IMR-90 (cell line): ENCODE results near the gene BLOC1S5. TPM values are rescaled to one million over a fixed set of nuclear protein-coding genes. Genes with fewer than 3 reads are reported as not detected.

Experiments
- ATAC-seq: fragments of 200-7000 bp; cut with Tn5 transposase; 2 replicates; pipeline ENCODE4 v1.9.1; 2020; ENCODE audit warnings: low read depth, mild to moderate bottlenecking, moderate library complexity
- BruUV-seq: library from RNA; stranded (reverse); fragments of 400-500 nt; replicated peaks from 2 replicates; lab custom pipeline; 2021; lab: Mats Ljungman, UMichigan
- CTCF ChIA-PET: fragments of 300-600 bp; formaldehyde crosslinking; extraction: SDS; loops from one replicate; lab custom pipeline; 2021; ENCODE audit warnings: antibody characterized with exemption; lab: Yijun Ruan, JAX
- POLR2A ChIA-PET: fragments of 300-600 bp; sonication (Branson Sonifier 250); formaldehyde crosslinking; loops from one replicate; lab custom pipeline; 2022; ENCODE audit warnings: antibody characterized with exemption; ENCODE audit not compliant: unreplicated experiment; lab: Charles Lee
- DNase-seq: peaks from one replicate; pipeline ENCODE4 v3.0.0; 2013
- H2AFZ ChIP-seq: replicated peaks from 2 replicates; pipeline ENCODE3; 2013; ENCODE audit warnings: low read length, mild to moderate bottlenecking; ENCODE audit not compliant: poor library complexity
- H2AK5ac ChIP-seq: 2 replicates; pipeline ENCODE4 v1.6.1; 2013; ENCODE audit warnings: low read depth, low read length, inconsistent platforms
- H2AK9ac ChIP-seq: replicated peaks from 2 replicates; pipeline ENCODE3; 2013; ENCODE audit warnings: mild to moderate bottlenecking, low read depth, low read length, moderate library complexity; ENCODE audit not compliant: poor library complexity
- H2BK120ac ChIP-seq: 2 replicates; pipeline ENCODE4 v1.6.1; 2013; ENCODE audit warnings: low read depth, low read length, inconsistent platforms
- H2BK15ac ChIP-seq: 3 replicates; pipeline ENCODE4 v1.6.1; 2013; ENCODE audit warnings: low read depth, low read length, inconsistent platforms
- H2BK20ac ChIP-seq: 2 replicates; pipeline ENCODE4 v1.6.1; 2013; ENCODE audit warnings: low read depth, mild to moderate bottlenecking, inconsistent platforms, low read length, moderate library complexity
- H2BK5ac ChIP-seq: 2 replicates; pipeline ENCODE4 v1.6.1; 2013; ENCODE audit warnings: mild to moderate bottlenecking, low read depth, low read length, inconsistent platforms; ENCODE audit not compliant: poor library complexity, severe bottlenecking
- H3K14ac ChIP-seq: replicated peaks from 2 replicates; pipeline ENCODE4 v1.6.1; 2013; ENCODE audit warnings: low read depth, low read length, inconsistent platforms
- H3K18ac ChIP-seq: 2 replicates; pipeline ENCODE4 v1.6.1; 2013; ENCODE audit warnings: low read depth, low read length, control low read depth
- H3K23ac ChIP-seq: 2 replicates; pipeline ENCODE4 v1.6.1; 2013; ENCODE audit warnings: low read depth, low read length, inconsistent platforms
- H3K27ac ChIP-seq: 2 replicates; pipeline ENCODE4 v1.5.1; 2013; ENCODE audit warnings: mild to moderate bottlenecking, control low read depth, low read length; ENCODE audit not compliant: insufficient read depth
- H3K27me3 ChIP-seq: 2 replicates; pipeline ENCODE4 v1.6.1; 2013; ENCODE audit warnings: low read length; ENCODE audit not compliant: control insufficient read depth, insufficient read depth
- H3K36me3 ChIP-seq: 2 replicates; pipeline ENCODE4 v1.6.1; 2013; ENCODE audit warnings: low read length, mixed read lengths; ENCODE audit not compliant: control insufficient read depth, insufficient read depth
- H3K4ac ChIP-seq: 2 replicates; pipeline ENCODE4 v1.6.1; 2013; ENCODE audit warnings: low read depth, low read length, inconsistent platforms
- H3K4me1 ChIP-seq: 2 replicates; pipeline ENCODE4 v1.6.1; 2013; ENCODE audit warnings: low read length, mixed read lengths; ENCODE audit not compliant: control insufficient read depth, insufficient read depth
- H3K4me2 ChIP-seq: 2 replicates; pipeline ENCODE4 v1.6.1; 2013; ENCODE audit warnings: low read depth, mild to moderate bottlenecking, control low read depth, low read length, moderate library complexity
- H3K4me3 ChIP-seq: 2 replicates; pipeline ENCODE4 v1.5.1; 2013; ENCODE audit warnings: low read depth, mild to moderate bottlenecking, control low read depth, low read length, moderate library complexity; ENCODE audit not compliant: insufficient read depth
- H3K56ac ChIP-seq: 2 replicates; pipeline ENCODE4 v1.6.1; 2013; ENCODE audit warnings: low read length, inconsistent platforms; ENCODE audit not compliant: insufficient read depth; ENCODE audit errors: extremely low read depth
- H3K79me1 ChIP-seq, 2 experiments: 2 replicates each; pipeline ENCODE4 v1.6.1; 2013; ENCODE audit warnings: low read length in 2 of 2, inconsistent platforms in 1 of 2, low read depth in 1 of 2
- H3K9ac ChIP-seq: 2 replicates; pipeline ENCODE4 v1.6.1; 2013; ENCODE audit warnings: low read depth, low read length, control low read depth
- H3K9me1 ChIP-seq: 2 replicates; pipeline ENCODE4 v1.6.1; 2013; ENCODE audit warnings: low read length, inconsistent platforms; ENCODE audit not compliant: insufficient read depth
- H3K9me3 ChIP-seq: 2 replicates; pipeline ENCODE4 v1.6.1; 2013; ENCODE audit warnings: low read length; ENCODE audit not compliant: control insufficient read depth, insufficient read depth
- H4K20me1 ChIP-seq: 2 replicates; pipeline ENCODE4 v1.6.1; 2013; ENCODE audit warnings: low read length, inconsistent platforms; ENCODE audit not compliant: insufficient read depth
- H4K5ac ChIP-seq: 2 replicates; pipeline ENCODE4 v1.6.1; 2013; ENCODE audit warnings: mild to moderate bottlenecking, low read depth, low read length, control low read depth
- H4K8ac ChIP-seq, 2 experiments: 2 replicates each; pipeline ENCODE4 v1.6.1; 2013; ENCODE audit warnings: low read depth in 2 of 2, low read length in 2 of 2, control low read depth in 1 of 2, inconsistent platforms in 1 of 2
- H4K91ac ChIP-seq: 2 replicates; pipeline ENCODE4 v1.6.1; 2013; ENCODE audit warnings: low read depth, low read length, inconsistent platforms; ENCODE audit not compliant: insufficient read depth
- BHLHE40 ChIP-seq: fragments of 150-350 bp; IDR thresholded peaks from 2 replicates; pipeline ENCODE4 v1.6.1; 2016; ENCODE audit warnings: mild to moderate bottlenecking, low read depth, low read length
- CEBPB ChIP-seq: IDR thresholded peaks from 2 replicates; pipeline ENCODE4 v1.6.1; 2012; ENCODE audit warnings: low read depth, low read length, improper control_type of control experiment
- FOS ChIP-seq: fragments of 150-350 bp; IDR thresholded peaks from 2 replicates; pipeline ENCODE4 v1.6.1; 2016; ENCODE audit warnings: low read depth, low read length
- MAFK ChIP-seq: IDR thresholded peaks from 2 replicates; pipeline ENCODE4 v1.6.1; 2012; ENCODE audit warnings: low read depth, low read length, improper control_type of control experiment
- MAZ ChIP-seq: IDR thresholded peaks from 2 replicates; pipeline ENCODE4 v1.6.1; 2012; ENCODE audit warnings: low read depth, mild to moderate bottlenecking, low read length, improper control_type of control experiment, moderate library complexity, borderline replicate concordance
- MXI1 ChIP-seq: IDR thresholded peaks from 2 replicates; pipeline ENCODE4 v1.6.1; 2012; ENCODE audit warnings: low read depth, mild to moderate bottlenecking, low read length, moderate library complexity, borderline replicate concordance
- NFE2L2 ChIP-seq: fragments of 150-350 bp; IDR thresholded peaks from 2 replicates; pipeline ENCODE4 v1.6.1; 2016; ENCODE audit warnings: low read depth, mild to moderate bottlenecking, low read length
- POLR2A ChIP-seq: IDR thresholded peaks from 2 replicates; pipeline ENCODE4 v1.6.1; 2012; ENCODE audit warnings: mild to moderate bottlenecking, low read depth, low read length
- RAD21 ChIP-seq: IDR thresholded peaks from 2 replicates; pipeline ENCODE4 v1.6.1; 2012; ENCODE audit warnings: low read length, improper control_type of control experiment
- RFX5 ChIP-seq: IDR thresholded peaks from 2 replicates; pipeline ENCODE4 v1.8.0; 2012; ENCODE audit warnings: low read depth, mild to moderate bottlenecking, low read length, moderate library complexity
- WGBS, 2 experiments: methylation state at CpG; one replicate each; pipeline versions ENCODE4 v1.1.5 to v1.1.7; 2013; ENCODE audit warnings: missing lambda C conversion rate in 2 of 2; ENCODE audit not compliant: insufficient read length in 1 of 2; ENCODE audit errors: extremely low coverage in 2 of 2; 5-methylcytosine and 5-hydroxymethylcytosine counted together
- dilution Hi-C: fragments of 300-500 bp; cut with HindIII; formaldehyde crosslinking; loops from one replicate; pipeline ENCODE4 v1.14.3; 2018; ENCODE audit warnings: low sequenced_read_pairs; ENCODE audit not compliant: unreplicated experiment
- in situ Hi-C: fragments of 300-500 bp; cut with MboI; formaldehyde crosslinking; loops from 3 replicates; pipeline ENCODE4 v1.14.3; 2019; ENCODE audit warnings: low sequenced_read_pairs, inconsistent platforms, mixed read lengths
- intact Hi-C: fragments of 100-400 bp; cut with micrococcal nuclease; formaldehyde crosslinking; loops from 2 replicates; pipeline ENCODE4 v1.10.0; 2022
- polyA plus RNA-seq, 3 experiments: library from polyadenylated mRNA; depleted of rRNA; stranded (reverse); fragments of >200 nt; gene quantifications; 2 replicates each; pipeline ENCODE4 v1.2.3, GENCODE V29; 2012; ENCODE audit warnings: low replicate concordance in 1 of 3
- total RNA-seq: library from RNA; depleted of rRNA; stranded (reverse); fragments of >200 nt; gene quantifications from 2 replicates; pipeline ENCODE4 v1.2.3, GENCODE V29; 2012
- TF ChIP-seq, protein P1 (sequence below): conservative IDR thresholded peaks from 2 replicates; pipeline ENCODE4 v1.5.1; 2012; ENCODE audit warnings: mild to moderate bottlenecking, low read depth, low read length, improper control_type of control experiment
- TF ChIP-seq, protein P2 (sequence below): fragments of 150-350 bp; IDR thresholded peaks from 2 replicates; pipeline ENCODE4 v1.6.1; 2017; ENCODE audit warnings: mild to moderate bottlenecking, antibody characterized with exemption, low read length, low read depth
- TF ChIP-seq, protein P3 (sequence below): fragments of 150-350 bp; IDR thresholded peaks from 2 replicates; pipeline ENCODE4 v1.6.1; 2016; ENCODE audit warnings: low read depth, mild to moderate bottlenecking, low read length, moderate library complexity, borderline replicate concordance

The BLOC1S5 gene
- total and polyA plus RNA-seq, 2 of the 4 experiments (the other 2 are of a cell fraction) = 4.8 to 17.2 TPM

DNA sequence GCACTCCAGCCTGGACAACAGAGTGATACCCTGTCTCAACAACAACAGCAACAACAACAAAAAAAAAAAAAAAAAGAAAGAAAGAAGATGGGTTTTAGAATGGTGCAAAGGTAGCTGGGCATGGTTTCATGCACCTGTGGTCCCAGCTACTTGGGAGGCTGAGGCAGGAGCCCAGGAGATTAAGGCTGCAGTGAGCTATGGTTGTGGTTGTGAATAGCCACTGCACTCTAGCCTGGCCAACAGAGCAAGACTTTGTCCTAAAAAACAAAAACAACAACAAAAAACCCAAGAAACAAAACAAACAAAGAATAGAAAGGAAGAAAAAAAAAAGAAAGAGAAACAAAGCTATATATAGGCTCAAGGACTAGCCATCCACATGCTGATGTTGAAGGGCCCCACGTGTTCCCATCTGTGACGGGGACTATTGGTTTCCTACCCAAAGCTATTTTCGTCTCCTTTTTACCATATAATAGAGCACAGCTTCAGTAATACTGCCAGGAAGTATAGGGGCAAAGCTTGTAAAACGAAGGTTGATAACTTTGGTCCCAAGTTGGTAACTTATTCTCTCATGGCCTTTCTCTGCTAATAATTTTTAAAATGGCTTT lies 46.0 kb upstream of the BLOC1S5 start:
- BruUV-seq = no TSS peak
- Histone ChIP-seq H3K4me2 (no peak overlapping the region), H4K20me1 (no peaks in the 10 kb centered on the region), H3K18ac (no peak overlapping the region), H3K9ac (no peak overlapping the region), H3K36me3 (no peaks in the 10 kb centered on the region), H4K8ac (no peak overlapping the region), H3K14ac (no peak overlapping the region), H3K23ac (no peak overlapping the region), H2AK9ac (no peak overlapping the region), H4K91ac (no peak overlapping the region), H3K9me3 (no peaks in the 10 kb centered on the region), H3K4ac (no peak overlapping the region), H3K9me1 (0 out of 2 replicates have a peak, but pooled peaks cover 6% of the 10 kb centered on the region), H2BK15ac (peak overlapping the region; percentile 11; the same call in 1 of the 3 replicates), H3K27me3 (no peaks in the 10 kb centered on the region), H3K56ac (no peak overlapping the region), H3K27ac (no peak overlapping the region), H2BK20ac (peak overlapping the region; percentile 50), H2BK5ac (no peak overlapping the region), H3K79me1 (no peaks in the 10 kb centered on the region), H2BK120ac (peak overlapping the region; percentile 26; the same call in 1 of the 2 replicates), H3K4me3 (no peak overlapping the region), H4K5ac (no peak overlapping the region), H3K4me1 (peaks cover 14% of the 10 kb centered on the region), H2AFZ (no peak overlapping the region), H2AK5ac (no peak overlapping the region)
- in situ Hi-C loops = no loop called here
- dilution Hi-C loops = no loop called here
- ChIA-PET POLR2A (no interaction called here), CTCF (no interaction called here)
- ATAC-seq (no peak), DNase-seq (no peak)
- no peak for TF ChIP-seq POLR2A
- no peak for TF ChIP-seq RFX5
- no peak for TF ChIP-seq CEBPB
- TF ChIP-seq, protein P1, sequence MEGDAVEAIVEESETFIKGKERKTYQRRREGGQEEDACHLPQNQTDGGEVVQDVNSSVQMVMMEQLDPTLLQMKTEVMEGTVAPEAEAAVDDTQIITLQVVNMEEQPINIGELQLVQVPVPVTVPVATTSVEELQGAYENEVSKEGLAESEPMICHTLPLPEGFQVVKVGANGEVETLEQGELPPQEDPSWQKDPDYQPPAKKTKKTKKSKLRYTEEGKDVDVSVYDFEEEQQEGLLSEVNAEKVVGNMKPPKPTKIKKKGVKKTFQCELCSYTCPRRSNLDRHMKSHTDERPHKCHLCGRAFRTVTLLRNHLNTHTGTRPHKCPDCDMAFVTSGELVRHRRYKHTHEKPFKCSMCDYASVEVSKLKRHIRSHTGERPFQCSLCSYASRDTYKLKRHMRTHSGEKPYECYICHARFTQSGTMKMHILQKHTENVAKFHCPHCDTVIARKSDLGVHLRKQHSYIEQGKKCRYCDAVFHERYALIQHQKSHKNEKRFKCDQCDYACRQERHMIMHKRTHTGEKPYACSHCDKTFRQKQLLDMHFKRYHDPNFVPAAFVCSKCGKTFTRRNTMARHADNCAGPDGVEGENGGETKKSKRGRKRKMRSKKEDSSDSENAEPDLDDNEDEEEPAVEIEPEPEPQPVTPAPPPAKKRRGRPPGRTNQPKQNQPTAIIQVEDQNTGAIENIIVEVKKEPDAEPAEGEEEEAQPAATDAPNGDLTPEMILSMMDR = no peak
- TF ChIP-seq MAFK = no peak
- no peak for TF ChIP-seq MXI1
- TF ChIP-seq BHLHE40 = no peak
- no peak for TF ChIP-seq RAD21
- TF ChIP-seq FOS = no peak
- TF ChIP-seq MAZ = no peak
- TF ChIP-seq, protein P2, sequence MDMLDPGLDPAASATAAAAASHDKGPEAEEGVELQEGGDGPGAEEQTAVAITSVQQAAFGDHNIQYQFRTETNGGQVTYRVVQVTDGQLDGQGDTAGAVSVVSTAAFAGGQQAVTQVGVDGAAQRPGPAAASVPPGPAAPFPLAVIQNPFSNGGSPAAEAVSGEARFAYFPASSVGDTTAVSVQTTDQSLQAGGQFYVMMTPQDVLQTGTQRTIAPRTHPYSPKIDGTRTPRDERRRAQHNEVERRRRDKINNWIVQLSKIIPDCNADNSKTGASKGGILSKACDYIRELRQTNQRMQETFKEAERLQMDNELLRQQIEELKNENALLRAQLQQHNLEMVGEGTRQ = no peak
- TF ChIP-seq, protein P3, sequence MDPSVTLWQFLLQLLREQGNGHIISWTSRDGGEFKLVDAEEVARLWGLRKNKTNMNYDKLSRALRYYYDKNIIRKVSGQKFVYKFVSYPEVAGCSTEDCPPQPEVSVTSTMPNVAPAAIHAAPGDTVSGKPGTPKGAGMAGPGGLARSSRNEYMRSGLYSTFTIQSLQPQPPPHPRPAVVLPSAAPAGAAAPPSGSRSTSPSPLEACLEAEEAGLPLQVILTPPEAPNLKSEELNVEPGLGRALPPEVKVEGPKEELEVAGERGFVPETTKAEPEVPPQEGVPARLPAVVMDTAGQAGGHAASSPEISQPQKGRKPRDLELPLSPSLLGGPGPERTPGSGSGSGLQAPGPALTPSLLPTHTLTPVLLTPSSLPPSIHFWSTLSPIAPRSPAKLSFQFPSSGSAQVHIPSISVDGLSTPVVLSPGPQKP = no peak
- TF ChIP-seq NFE2L2 = no peak
- no CpG with 5 or more reads among the region's 4 CpGs for WGBS, 2 experiments
- intact Hi-C loops = no loop called here
